Esophagus squamous epithelium (tissue), 5 donors: ENCODE data around the gene RAB8A. TPM values are rescaled to one million over a fixed set of nuclear protein-coding genes. Genes with fewer than 3 reads are reported as not detected.
"Not testable (repeated sequence)": the region's sequence is repeated elsewhere in the genome, so short reads cannot be mapped to it uniquely, and the experiment has no call there.

ENCODE experiments used
- DNase-seq: peaks from one replicate; lab custom pipeline; 2025; lab: John Stamatoyannopoulos, UW
- H3K27ac ChIP-seq, 4 donors: fragments of 200-600 bp; sonication (generic); one replicate each; pipeline ENCODE4 v1.5.1; 2016 to 2019; ENCODE audit warnings: mild to moderate bottlenecking in 1 of 4
- H3K27me3 ChIP-seq, 4 donors: fragments of 200-600 bp; sonication (generic); 1 replicate in 3 of 4; 2 replicates in 1 of 4; pipeline versions ENCODE4 v1.5.1 to v1.6.0; 2017 to 2021; ENCODE audit warnings: antibody characterized with exemption in 1 of 4
- H3K36me3 ChIP-seq, 3 donors: fragments of 200-600 bp; sonication (generic); one replicate each; pipeline ENCODE4 v1.5.1; 2016 to 2019
- H3K4me1 ChIP-seq, 3 donors: fragments of 200-600 bp; sonication (generic); one replicate each; pipeline ENCODE4 v1.5.1; 2017 to 2019
- H3K4me3 ChIP-seq, 4 donors: fragments of 200-600 bp; sonication (generic); 1 replicate in 3 of 4; 2 replicates in 1 of 4; pipeline ENCODE4 v1.5.1; 2016 to 2019; ENCODE audit warnings: mild to moderate bottlenecking in 2 of 4, moderate library complexity in 1 of 4
- H3K9me3 ChIP-seq, 3 donors: fragments of 200-600 bp; sonication (generic); one replicate each; pipeline ENCODE4 v1.5.1; 2016 to 2019
- CTCF ChIP-seq, 6 experiments: fragments of 450-650 bp in 4 of 6; fragments of 200-600 bp in 2 of 6; sonication (generic) in 2 of 6; IDR thresholded peaks; one replicate each; pipeline ENCODE4 v1.5.1; 2016 to 2019; ENCODE audit warnings: antibody characterized with exemption in 6 of 6, mild to moderate bottlenecking in 4 of 6, moderate library complexity in 4 of 6
- POLR2A ChIP-seq, 4 donors: fragments of 450-650 bp; IDR thresholded peaks; one replicate each; pipeline ENCODE4 v1.6.1; 2017; ENCODE audit warnings: antibody characterized with exemption in 4 of 4, mild to moderate bottlenecking in 4 of 4, moderate library complexity in 3 of 4
- WGBS, 2 donors: methylation state at CpG; one replicate each; pipeline ENCODE4 v1.1.5; 2018; 5-methylcytosine and 5-hydroxymethylcytosine counted together
- intact Hi-C: fragments of 100-400 bp; cut with DNase I; formaldehyde crosslinking; loops from one replicate; pipeline ENCODE4 v1.15.0; 2022
- total RNA-seq, 4 donors: library from RNA; depleted of rRNA; stranded (reverse); fragments of >200 nt; gene quantifications; one replicate each; pipeline ENCODE4 v1.1.0, GENCODE V29; 2016
- donor health status: DM: yes; HTN: yes; CAD: no.

The RAB8A gene
- total RNA-seq, 4 donors from 2014 or later, result 39.5 to 70.9 (median 46.4) TPM

DNA sequence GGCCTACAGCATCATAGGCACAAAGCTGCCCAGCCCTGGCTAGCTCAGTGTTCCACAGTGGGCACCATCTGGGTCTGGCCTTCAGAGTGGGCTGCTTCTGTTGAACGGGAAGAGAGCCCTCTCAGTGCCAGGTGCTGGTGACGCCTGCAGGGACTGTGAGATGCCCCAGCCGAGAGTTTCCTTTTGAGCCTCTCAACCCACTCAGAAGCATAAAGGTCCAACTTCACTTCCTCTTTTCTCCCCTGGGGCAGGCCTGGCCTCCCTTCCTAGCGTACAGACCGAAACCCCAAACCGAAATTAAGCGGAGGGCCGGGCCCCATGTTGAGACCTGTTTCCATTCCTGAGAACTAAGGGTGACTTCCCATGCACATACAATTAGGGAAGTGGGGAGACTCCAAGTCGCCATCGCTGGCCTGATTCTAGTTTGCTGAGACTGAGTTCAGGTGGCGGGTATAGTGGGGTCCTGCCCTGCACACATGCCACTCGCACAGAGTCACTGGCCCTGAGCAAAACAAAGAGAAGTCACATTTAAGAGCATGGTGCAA is 6.9 kb downstream of the RAB8A start:
- Histone ChIP-seq H3K27me3 (no peaks in the 10 kb centered on the region), H3K4me3 (no peak overlapping the region), H3K9me3 (no peaks in the 10 kb centered on the region), H3K36me3 (peaks cover 23 to 87% (median 38%) of the 10 kb centered on the region in 3 donors), H3K27ac (peak overlapping the region in 2 of 4 donors; percentile 55 to 72), H3K4me1 (peaks cover 3 to 58% (median 20%) of the 10 kb centered on the region in 3 donors)
- peak; percentile 35 for DNase-seq
- intact Hi-C loops, result loop anchor here (10.0 kb wide), 1 partner anchor 54 kb away; no protein-coding TSS in a partner anchor
- no peak for TF ChIP-seq POLR2A (IDR thresholded peaks at IDR 0.05)
- no peak for TF ChIP-seq CTCF (IDR thresholded peaks at IDR 0.05)
- WGBS, 2 donors, result 67 to 83% methylated on average over 9 to 11 of the region's 12 CpGs

GRCh38 chr19:16119075-16119857 is 7.6 kb downstream of the RAB8A start:
- H3K9me3 ChIP-seq, H3K4me3 ChIP-seq, DNase-seq, H3K27me3 ChIP-seq: not testable (repeated sequence)
- intact Hi-C loops, result loop anchor here (10.0 kb wide), 1 partner anchor 54 kb away; no protein-coding TSS in a partner anchor
- peak overlapping the region in 3 of 4 donors; percentile 13 to 72 (median 55) for H3K27ac ChIP-seq
- H3K36me3 ChIP-seq, result peaks cover 23 to 89% (median 45%) of the 10 kb centered on the region in 3 donors
- H3K4me1 ChIP-seq, result peaks cover 3 to 51% (median 16%) of the 10 kb centered on the region in 3 donors
- 64 to 71% methylated on average over 13 to 19 of the region's 19 CpGs for WGBS, 2 donors

DNA sequence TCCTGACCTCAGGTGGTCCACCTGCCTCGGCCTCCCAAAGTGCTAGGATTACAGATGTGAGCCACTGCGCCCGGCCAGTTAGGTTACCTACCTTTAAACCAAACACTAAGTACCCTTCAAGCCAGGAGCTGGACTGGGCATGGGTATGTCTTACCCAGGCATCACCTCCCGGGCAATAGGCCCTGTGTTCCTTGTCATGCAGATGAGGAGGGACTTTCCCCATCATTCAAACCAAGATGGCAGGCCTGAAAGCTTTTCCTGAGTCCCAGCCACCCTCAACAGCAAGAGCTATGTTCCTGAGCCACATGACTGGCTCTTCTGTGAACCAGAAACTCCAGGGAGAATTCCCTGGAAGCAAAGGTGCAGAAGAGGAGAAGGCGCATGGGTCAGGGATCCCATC is 9.5 kb downstream of the RAB8A start:
- no peak overlapping the region for H3K4me3 ChIP-seq
- no peaks in the 10 kb centered on the region for H3K9me3 ChIP-seq
- intact Hi-C loops, result no loop called here
- H3K27me3 ChIP-seq, result no peaks in the 10 kb centered on the region
- TF ChIP-seq CTCF (IDR thresholded peaks at IDR 0.05) (no peak), POLR2A (IDR thresholded peaks at IDR 0.05) (no peak)
- H3K27ac ChIP-seq, result peak overlapping the region in 3 of 4 donors; percentile 12 to 59 (median 34)
- DNase-seq, result no peak
- 50 to 84% methylated on average over 2 to 5 of the region's 5 CpGs for WGBS, 2 donors
- peaks cover 3 to 32% (median 6%) of the 10 kb centered on the region in 3 donors for H3K4me1 ChIP-seq
- H3K36me3 ChIP-seq, result peaks cover 30 to 98% (median 59%) of the 10 kb centered on the region in 3 donors

GRCh38 chr19:16121967-16122366 is 10.3 kb downstream of the RAB8A start:
- 37 to 62% methylated on average over 4 to 10 of the region's 11 CpGs for WGBS, 2 donors

GRCh38 chr19:16124953-16125352 is 13.3 kb downstream of the RAB8A start:
- Histone ChIP-seq H3K36me3 (peaks cover 48 to 99% (median 70%) of the 10 kb centered on the region in 3 donors), H3K27me3 (no peaks in the 10 kb centered on the region), H3K27ac (no peak overlapping the region), H3K4me3 (no peak overlapping the region), H3K9me3 (no peaks in the 10 kb centered on the region), H3K4me1 (peaks cover 0 to 34% (median 6%) of the 10 kb centered on the region in 3 donors)
- no peak for DNase-seq
- intact Hi-C loops, result no loop called here
- 85 to 93% methylated on average over 5 to 8 of the region's 14 CpGs for WGBS, 2 donors
- TF ChIP-seq CTCF (IDR thresholded peaks at IDR 0.05) (no peak), POLR2A (IDR thresholded peaks at IDR 0.05) (no peak)

More at GRCh38 chr19:16121967-16122366, 10.3 kb downstream of the RAB8A start:
- H3K27me3 ChIP-seq, result no peaks in the 10 kb centered on the region
- H3K9me3 ChIP-seq, result no peaks in the 10 kb centered on the region
- H3K27ac ChIP-seq, result peak overlapping the region; percentile 12 to 65 (median 46)
- peaks cover 3 to 32% (median 6%) of the 10 kb centered on the region in 3 donors for H3K4me1 ChIP-seq
- DNase-seq, result no peak
- no peak overlapping the region for H3K4me3 ChIP-seq
- intact Hi-C loops, result no loop called here
- TF ChIP-seq CTCF (IDR thresholded peaks at IDR 0.05) (no peak), POLR2A (IDR thresholded peaks at IDR 0.05) (no peak)
- peaks cover 30 to 99% (median 67%) of the 10 kb centered on the region in 3 donors for H3K36me3 ChIP-seq
